Measurements from ENCODE around the gene MAML3. TPM values are rescaled to one million over a fixed set of nuclear protein-coding genes. Genes with fewer than 3 reads are reported as not detected.

MAML3 gene
- total RNA-seq, 2 experiments from 2014 or later, result 2.0 to 2.4 TPM

- Mint-ChIP-seq H3K4me3 (no peak overlapping the region), H3K27ac (no peak overlapping the region), H3K9me3 (no peaks in the 10 kb centered on the region), H3K27me3 (no peaks in the 10 kb centered on the region), H3K36me3 (ENCODE audit: low read depth) (no peaks in the 10 kb centered on the region), H3K4me1 (ENCODE audit: low read depth) (no peaks in the 10 kb centered on the region)
- ATAC-seq (no peak), DNase-seq (no peak)
- CTCF ChIA-PET, result no interaction called here
- intact Hi-C loops (cut with micrococcal nuclease), result no loop called here
- no peak for TF ChIP-seq CTCF (IDR thresholded peaks at IDR 0.05)
- POLR2A ChIA-PET, result no interaction called here
Observed at GRCh38 chr4:139759097-139759496, 394.9 kb downstream of the MAML3 start.

GRCh38 chr4:139756391-139757180, 397.4 kb downstream of the MAML3 start:
- Mint-ChIP-seq H3K27me3 (no peaks in the 10 kb centered on the region), H3K36me3 (ENCODE audit: low read depth) (no peaks in the 10 kb centered on the region), H3K4me1 (ENCODE audit: low read depth) (no peaks in the 10 kb centered on the region), H3K4me3 (no peak overlapping the region), H3K9me3 (no peaks in the 10 kb centered on the region), H3K27ac (no peak overlapping the region)
- no peak for TF ChIP-seq CTCF (IDR thresholded peaks at IDR 0.05)
- intact Hi-C loops (cut with micrococcal nuclease), result no loop called here
- ATAC-seq (no peak), DNase-seq (no peak)
- ChIA-PET CTCF (interaction anchor here (1.2 kb wide), 1 partner anchor 20 kb away, joined by 3 read pairs; no protein-coding TSS in a partner anchor), POLR2A (no interaction called here)

- no peak overlapping the region for H3K4me3 Mint-ChIP-seq
- peaks cover 6% of the 10 kb centered on the region for H3K4me1 Mint-ChIP-seq (ENCODE audit: low read depth)
- no peaks in the 10 kb centered on the region for H3K27me3 Mint-ChIP-seq
- intact Hi-C loops (cut with micrococcal nuclease), result no loop called here
- TF ChIP-seq CTCF (IDR thresholded peaks at IDR 0.05), result no peak
- H3K27ac Mint-ChIP-seq, result no peak overlapping the region
- ChIA-PET POLR2A (interaction anchor here (0.7 kb wide), 1 partner anchor 583 kb away, joined by 3 read pairs; no protein-coding TSS in a partner anchor), CTCF (no interaction called here)
- DNase-seq, result no peak
- no peaks in the 10 kb centered on the region for H3K9me3 Mint-ChIP-seq
- no peaks in the 10 kb centered on the region for H3K36me3 Mint-ChIP-seq (ENCODE audit: low read depth)
- ATAC-seq, result no peak
Observed at GRCh38 chr4:139754938-139755337, 399.0 kb downstream of the MAML3 start.

- intact Hi-C loops (cut with micrococcal nuclease), result no loop called here
- Mint-ChIP-seq H3K27me3 (no peaks in the 10 kb centered on the region), H3K36me3 (ENCODE audit: low read depth) (no peaks in the 10 kb centered on the region), H3K9me3 (no peaks in the 10 kb centered on the region), H3K4me1 (ENCODE audit: low read depth) (peaks cover 6% of the 10 kb centered on the region), H3K27ac (no peak overlapping the region), H3K4me3 (no peak overlapping the region)
- DNase-seq (no peak), ATAC-seq (no peak)
- POLR2A ChIA-PET, result no interaction called here
- TF ChIP-seq CTCF (IDR thresholded peaks at IDR 0.05), result no peak
- CTCF ChIA-PET, result no interaction called here
Observed at GRCh38 chr4:139753686-139754085, 400.3 kb downstream of the MAML3 start.

- no peaks in the 10 kb centered on the region for H3K9me3 Mint-ChIP-seq
- H3K4me1 Mint-ChIP-seq (ENCODE audit: low read depth), result peaks cover 6% of the 10 kb centered on the region
- DNase-seq, result no peak
- ChIA-PET POLR2A (interaction anchor here (0.7 to 0.8 kb wide), 2 partner anchors 14 to 98 kb away, joined by 3 read pairs; no protein-coding TSS in a partner anchor), CTCF (interaction anchor here (1.1 to 2.1 kb wide), 2 partner anchors 11 to 98 kb away, joined by 3 to 5 read pairs; no protein-coding TSS in a partner anchor)
- H3K36me3 Mint-ChIP-seq (ENCODE audit: low read depth), result no peaks in the 10 kb centered on the region
- intact Hi-C loops (cut with micrococcal nuclease), result no loop called here
- H3K4me3 Mint-ChIP-seq, result no peak overlapping the region
- no peak for TF ChIP-seq CTCF (IDR thresholded peaks at IDR 0.05)
- no peaks in the 10 kb centered on the region for H3K27me3 Mint-ChIP-seq
- H3K27ac Mint-ChIP-seq, result no peak overlapping the region
- no peak for ATAC-seq
Observed at GRCh38 chr4:139749835-139750498, 404.0 kb downstream of the MAML3 start.

Data from activated CD8-positive, alpha-beta T cell treated with anti-CD3 and anti-CD28 coated beads for 36 hours (primary cell).